Endothelial cell (in vitro differentiated cells): ENCODE results near the gene NDUFAF8. TPM values are rescaled to one million over a fixed set of nuclear protein-coding genes. Genes with fewer than 3 reads are reported as not detected.

Experiments
- DNase-seq: peaks from one replicate; pipeline ENCODE4 v3.0.0; 2021; ENCODE audit warnings: low spot score
- H3K27ac Mint-ChIP-seq: one replicate; pipeline ENCODE4 v1.8.0; 2021; ENCODE audit warnings: mixed read lengths, inconsistent platforms; ENCODE audit not compliant: unreplicated experiment
- H3K27me3 Mint-ChIP-seq: one replicate; pipeline ENCODE4 v1.8.0; 2021; ENCODE audit warnings: mild to moderate bottlenecking, moderate library complexity, mixed read lengths, inconsistent platforms; ENCODE audit not compliant: unreplicated experiment
- H3K36me3 Mint-ChIP-seq: one replicate; pipeline ENCODE4 v1.8.0; 2021; ENCODE audit warnings: mild to moderate bottlenecking, low read depth, mixed read lengths, inconsistent platforms; ENCODE audit not compliant: unreplicated experiment
- H3K4me1 Mint-ChIP-seq: one replicate; pipeline ENCODE4 v1.8.0; 2021; ENCODE audit warnings: mild to moderate bottlenecking, mixed read lengths, inconsistent platforms; ENCODE audit not compliant: unreplicated experiment
- H3K4me3 Mint-ChIP-seq: one replicate; pipeline ENCODE4 v1.8.0; 2021; ENCODE audit warnings: mild to moderate bottlenecking, mixed read lengths, inconsistent platforms; ENCODE audit not compliant: unreplicated experiment
- H3K9me3 Mint-ChIP-seq: one replicate; pipeline ENCODE4 v1.8.0; 2021; ENCODE audit warnings: mixed read lengths, inconsistent platforms; ENCODE audit not compliant: unreplicated experiment
- total RNA-seq: library from RNA; stranded (reverse); fragmentation: NEBNext Ultra II Directional; extraction: Animal tissue kit (Norgen Biotek cat#: 25700); gene quantifications from one replicate; pipeline ENCODE4 v1.2.1, GENCODE V29; 2021; ENCODE audit not compliant: unreplicated experiment
- TF ChIP-seq, protein P1 (sequence below): fragments of 200-600 bp; sonication (generic); IDR thresholded peaks from one replicate; pipeline ENCODE4 v1.5.0; 2021; ENCODE audit warnings: antibody characterized with exemption; ENCODE audit not compliant: unreplicated experiment

The NDUFAF8 gene
- total RNA-seq, 1 donor from 2014 or later: 31.2 TPM

- no peak for DNase-seq
- no peaks in the 10 kb centered on the region for H3K4me1 Mint-ChIP-seq
- peak overlapping the region; percentile 69 for H3K4me3 Mint-ChIP-seq
- H3K9me3 Mint-ChIP-seq: no peaks in the 10 kb centered on the region
- peaks cover 14% of the 10 kb centered on the region for H3K36me3 Mint-ChIP-seq
- peaks cover 17% of the 10 kb centered on the region for H3K27me3 Mint-ChIP-seq
- H3K27ac Mint-ChIP-seq: no peak overlapping the region
- TF ChIP-seq, protein P1, sequence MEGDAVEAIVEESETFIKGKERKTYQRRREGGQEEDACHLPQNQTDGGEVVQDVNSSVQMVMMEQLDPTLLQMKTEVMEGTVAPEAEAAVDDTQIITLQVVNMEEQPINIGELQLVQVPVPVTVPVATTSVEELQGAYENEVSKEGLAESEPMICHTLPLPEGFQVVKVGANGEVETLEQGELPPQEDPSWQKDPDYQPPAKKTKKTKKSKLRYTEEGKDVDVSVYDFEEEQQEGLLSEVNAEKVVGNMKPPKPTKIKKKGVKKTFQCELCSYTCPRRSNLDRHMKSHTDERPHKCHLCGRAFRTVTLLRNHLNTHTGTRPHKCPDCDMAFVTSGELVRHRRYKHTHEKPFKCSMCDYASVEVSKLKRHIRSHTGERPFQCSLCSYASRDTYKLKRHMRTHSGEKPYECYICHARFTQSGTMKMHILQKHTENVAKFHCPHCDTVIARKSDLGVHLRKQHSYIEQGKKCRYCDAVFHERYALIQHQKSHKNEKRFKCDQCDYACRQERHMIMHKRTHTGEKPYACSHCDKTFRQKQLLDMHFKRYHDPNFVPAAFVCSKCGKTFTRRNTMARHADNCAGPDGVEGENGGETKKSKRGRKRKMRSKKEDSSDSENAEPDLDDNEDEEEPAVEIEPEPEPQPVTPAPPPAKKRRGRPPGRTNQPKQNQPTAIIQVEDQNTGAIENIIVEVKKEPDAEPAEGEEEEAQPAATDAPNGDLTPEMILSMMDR: no peak
Measured at GRCh38 chr17:81249223-81250040, 10.3 kb downstream of the NDUFAF8 start.

GRCh38 chr17:81250286-81251093 lies 11.4 kb downstream of the NDUFAF8 start:
- Mint-ChIP-seq H3K27ac (no peak overlapping the region), H3K27me3 (peaks cover 11% of the 10 kb centered on the region), H3K4me1 (peaks cover 6% of the 10 kb centered on the region), H3K9me3 (no peaks in the 10 kb centered on the region), H3K4me3 (peak overlapping the region; percentile 59), H3K36me3 (peaks cover 14% of the 10 kb centered on the region)
- TF ChIP-seq, protein P1: no peak
- DNase-seq: no peak

DNA sequence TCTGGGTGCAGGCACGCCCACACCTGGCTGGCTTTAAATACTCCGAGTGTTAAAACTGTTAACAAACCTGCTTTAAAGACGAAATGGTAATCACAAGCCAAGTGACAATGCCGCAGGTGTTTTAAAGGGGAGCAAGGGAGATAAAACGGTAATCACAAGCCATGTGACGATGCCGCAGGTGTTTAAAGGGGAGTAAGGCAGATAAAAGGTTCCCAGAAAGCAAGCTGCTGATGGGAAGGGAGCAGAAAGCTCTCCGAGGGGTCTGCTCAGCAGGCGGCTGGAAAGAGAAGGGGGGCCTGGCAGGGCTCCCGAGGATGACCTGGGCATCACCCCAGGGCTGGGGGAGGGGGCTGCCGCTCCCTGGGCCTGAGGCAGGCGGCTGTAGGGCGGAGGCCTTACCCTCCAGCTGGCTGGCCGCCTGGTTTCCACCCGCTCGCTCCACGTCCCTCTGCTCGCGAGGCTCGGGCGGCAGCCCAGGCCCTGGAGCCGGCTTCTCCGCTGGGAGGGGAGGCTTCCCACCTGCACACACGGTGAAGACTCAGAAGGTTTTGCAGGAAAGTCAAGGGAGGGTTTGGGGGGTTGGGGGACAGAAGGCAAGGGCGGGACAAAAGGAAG lies 12.1 kb downstream of the NDUFAF8 start:
- H3K36me3 Mint-ChIP-seq: peaks cover 14% of the 10 kb centered on the region
- TF ChIP-seq, protein P1: no peak
- H3K9me3 Mint-ChIP-seq: no peaks in the 10 kb centered on the region
- DNase-seq: no peak
- peaks cover 11% of the 10 kb centered on the region for H3K27me3 Mint-ChIP-seq
- H3K27ac Mint-ChIP-seq: no peak overlapping the region
- peaks cover 6% of the 10 kb centered on the region for H3K4me1 Mint-ChIP-seq
- no peak overlapping the region for H3K4me3 Mint-ChIP-seq

- no peak overlapping the region for H3K4me3 Mint-ChIP-seq
- TF ChIP-seq, protein P1: no peak
- no peak for DNase-seq
Measured at GRCh38 chr17:81251709-81252301, 12.7 kb downstream of the NDUFAF8 start.

More at GRCh38 chr17:81251709-81252301, 12.7 kb downstream of the NDUFAF8 start:
- Mint-ChIP-seq H3K27ac (no peak overlapping the region), H3K27me3 (peaks cover 10% of the 10 kb centered on the region), H3K9me3 (no peaks in the 10 kb centered on the region), H3K36me3 (peaks cover 14% of the 10 kb centered on the region), H3K4me1 (peaks cover 6% of the 10 kb centered on the region)
